ENCODE measurements around the gene HIRIP3.
"Not testable (repeated sequence)": the region's sequence is repeated elsewhere in the genome, so short reads cannot be mapped to it uniquely, and the experiment has no call there.

The HIRIP3 gene

DNA sequence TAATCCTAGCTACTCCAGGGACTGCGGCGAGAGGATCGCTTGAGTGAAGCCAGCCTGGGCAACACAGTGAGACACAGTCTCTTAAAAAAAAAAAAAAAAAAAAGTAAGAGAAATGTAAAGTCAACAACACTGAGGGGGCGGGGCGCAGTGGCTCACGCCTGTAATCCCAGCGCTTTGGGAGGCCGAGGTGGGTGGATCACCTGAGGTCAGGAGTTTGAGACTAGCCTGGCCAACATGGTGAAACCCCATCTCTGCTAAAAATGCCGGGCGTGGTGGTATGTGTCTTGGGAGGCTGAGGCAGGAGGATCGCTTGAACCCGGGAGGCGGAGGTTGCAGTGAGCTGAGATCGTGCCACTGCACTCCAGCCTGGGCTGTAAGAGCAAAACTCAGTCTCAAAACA lies 17.2 kb upstream of the HIRIP3 start:
- not testable (repeated sequence) for H2BK120ac ChIP-seq (ENCODE audit: low read depth, low read length); H3K27ac ChIP-seq (ENCODE audit: low read depth, low read length); H3K4ac ChIP-seq (ENCODE audit: low read depth, low read length); H2BK15ac ChIP-seq (replicated peaks; ENCODE audit: low read depth); H3K4me3 ChIP-seq (ENCODE audit: low read length); H3K4me1 ChIP-seq (ENCODE audit: control insufficient read depth, low read depth, low read length); H3K4me2 ChIP-seq (ENCODE audit: low read length); H3K79me1 ChIP-seq (ENCODE audit: low read length); H3K56ac ChIP-seq (ENCODE audit: low read length); H3K9ac ChIP-seq (ENCODE audit: low read length); H2AK5ac ChIP-seq (ENCODE audit: low read length); H3K27me3 ChIP-seq (ENCODE audit: insufficient read depth, low read length, poor library complexity); H2BK5ac ChIP-seq (ENCODE audit: low read length); H3K23ac ChIP-seq (ENCODE audit: low read length); H3K36me3 ChIP-seq (ENCODE audit: control insufficient read depth, insufficient read depth, low read length); H3K79me2 ChIP-seq (ENCODE audit: control insufficient read depth, insufficient read depth, low read length); H4K8ac ChIP-seq (ENCODE audit: low read depth, low read length); H4K5ac ChIP-seq (ENCODE audit: low read length); DNase-seq; H3K18ac ChIP-seq (ENCODE audit: low read length)
- WGBS (ENCODE audit: extremely low coverage, insufficient coverage, low lambda C conversion rate): no CpG with 5 or more reads among the region's 14 CpGs

DNA sequence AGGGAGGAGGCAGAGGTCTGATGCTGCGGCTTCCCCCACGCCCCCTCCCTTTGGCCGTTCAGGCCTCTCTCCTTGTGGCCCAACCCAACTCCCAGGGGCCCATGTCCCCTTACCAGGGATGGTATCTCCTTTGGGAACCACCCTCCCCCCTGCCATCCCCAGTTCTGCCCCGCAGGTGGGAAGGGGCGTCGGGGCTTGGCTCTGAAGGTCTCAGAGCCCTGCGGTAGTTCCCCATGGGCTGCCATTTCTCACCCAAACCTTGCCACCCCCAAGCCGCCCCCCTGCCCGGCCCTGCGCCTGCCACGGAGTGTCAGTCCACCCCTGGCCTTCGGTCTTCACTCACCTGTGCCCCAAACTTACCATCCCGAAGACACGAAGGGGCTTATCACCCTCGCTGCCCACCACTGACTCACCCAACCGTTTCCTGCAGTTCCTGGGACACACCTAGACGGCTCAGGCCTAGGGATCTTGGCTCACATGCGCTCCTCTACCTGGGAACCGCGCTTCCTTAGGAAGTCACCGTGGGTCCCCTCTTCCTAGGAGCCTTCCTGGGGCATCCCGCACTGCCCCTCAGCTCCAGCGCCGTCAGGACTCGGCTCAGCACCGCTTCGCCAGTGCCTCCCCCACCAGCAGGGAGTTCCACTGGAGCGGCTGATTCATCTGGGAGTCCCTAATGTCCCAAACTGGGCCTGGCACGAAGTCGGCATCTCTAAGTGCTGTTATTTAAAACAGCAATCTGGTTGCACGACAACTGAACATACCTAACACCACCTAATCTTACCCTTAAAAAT lies 16.5 kb upstream of the HIRIP3 start:
- no peaks in the 10 kb centered on the region for H3K36me3 ChIP-seq (ENCODE audit: control insufficient read depth, insufficient read depth, low read length)
- no peaks in the 10 kb centered on the region for H3K79me1 ChIP-seq (ENCODE audit: low read length)
- H3K56ac ChIP-seq (ENCODE audit: low read length): peak overlapping the region; percentile 42
- no peak overlapping the region for H3K27ac ChIP-seq (ENCODE audit: low read depth, low read length)
- no peak overlapping the region for H2BK120ac ChIP-seq (ENCODE audit: low read depth, low read length)
- H3K4ac ChIP-seq (ENCODE audit: low read depth, low read length): no peak overlapping the region
- H4K5ac ChIP-seq (ENCODE audit: low read length): no peak overlapping the region
- H3K4me1 ChIP-seq (ENCODE audit: control insufficient read depth, low read depth, low read length): no peaks in the 10 kb centered on the region
- H2BK5ac ChIP-seq (ENCODE audit: low read length): no peak overlapping the region
- no peaks in the 10 kb centered on the region for H3K27me3 ChIP-seq (ENCODE audit: insufficient read depth, low read length, poor library complexity)
- WGBS (ENCODE audit: extremely low coverage, insufficient coverage, low lambda C conversion rate): no CpG with 5 or more reads among the region's 31 CpGs
- H3K4me2 ChIP-seq (ENCODE audit: low read length): peak overlapping the region; percentile 73
- no peak overlapping the region for H3K4me3 ChIP-seq (ENCODE audit: low read length)
- no peaks in the 10 kb centered on the region for H3K79me2 ChIP-seq (ENCODE audit: control insufficient read depth, insufficient read depth, low read length)
- no peak overlapping the region for H3K9ac ChIP-seq (ENCODE audit: low read length)
- no peak overlapping the region for H3K23ac ChIP-seq (ENCODE audit: low read length)
- H4K8ac ChIP-seq (ENCODE audit: low read depth, low read length): no peak overlapping the region
- no peak overlapping the region for H3K18ac ChIP-seq (ENCODE audit: low read length)
- H2AK5ac ChIP-seq (ENCODE audit: low read length): no peak overlapping the region
- DNase-seq: no peak
- H2BK15ac ChIP-seq (replicated peaks; ENCODE audit: low read depth): no peak overlapping the region

DNA sequence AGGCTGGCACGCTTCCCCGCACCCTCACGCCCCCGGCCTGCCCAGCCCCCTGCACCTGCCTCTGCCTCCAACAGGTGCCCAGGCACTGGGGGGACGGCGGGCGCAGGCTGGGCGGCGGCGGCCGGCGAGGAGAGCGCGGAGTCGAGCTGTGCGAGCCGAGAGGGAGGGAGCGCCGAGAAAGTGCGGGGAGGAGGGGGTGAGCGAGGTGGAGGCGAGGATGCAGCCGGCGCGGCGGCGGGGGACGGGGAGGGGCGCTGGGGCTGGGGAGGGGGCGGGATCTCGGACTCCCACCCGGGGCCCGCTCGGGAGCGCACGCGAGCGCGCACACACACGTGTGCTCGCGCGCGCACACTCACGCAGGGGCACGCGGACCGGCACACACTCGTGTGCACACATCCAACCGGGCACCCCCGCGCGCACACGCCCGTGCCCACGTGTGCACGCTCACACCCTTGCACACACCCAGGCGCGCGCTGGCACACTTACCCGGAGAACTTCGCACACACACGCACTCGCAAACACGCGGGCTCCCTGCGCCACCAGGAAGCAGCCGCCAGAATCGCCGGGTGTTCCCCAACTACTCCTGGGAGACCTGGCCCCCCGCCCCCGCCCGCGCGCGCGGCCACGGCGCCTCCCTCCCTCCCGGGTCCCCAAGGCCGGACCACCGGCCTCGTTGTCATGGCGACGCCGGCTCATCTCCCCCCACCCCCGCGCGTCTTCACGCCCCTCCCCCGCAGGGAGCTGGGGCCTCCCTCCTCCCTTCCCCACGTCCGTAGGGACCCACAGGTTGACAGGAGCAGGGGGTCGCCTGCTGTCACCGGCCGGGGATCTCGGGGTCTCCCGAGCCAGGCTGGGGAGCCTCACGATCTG lies 15.7 kb upstream of the HIRIP3 start, which contains the start of gene DOC2A:
DOC2A (minus strand) TSS at position 184 of the 870 bp plus-strand sequence. CDS start 805 bp downstream, outside the sequence.
- H3K9ac ChIP-seq (ENCODE audit: low read length): peak within 1 kb of the TSS; percentile 48
- no peak within 1 kb of the TSS for H3K4ac ChIP-seq (ENCODE audit: low read depth, low read length)
- H3K23ac ChIP-seq (ENCODE audit: low read length): peak within 1 kb of the TSS; percentile 80
- H2BK120ac ChIP-seq (ENCODE audit: low read depth, low read length): no peak within 1 kb of the TSS
- no peaks in the 10 kb centered on the region for H3K36me3 ChIP-seq (ENCODE audit: control insufficient read depth, insufficient read depth, low read length)
- H3K79me2 ChIP-seq (ENCODE audit: control insufficient read depth, insufficient read depth, low read length): no peaks in the 10 kb centered on the region
- no CpG with 5 or more reads among the region's 99 CpGs for WGBS (ENCODE audit: extremely low coverage, insufficient coverage, low lambda C conversion rate)
- H3K27me3 ChIP-seq (ENCODE audit: insufficient read depth, low read length, poor library complexity): no peaks in the 10 kb centered on the region
- no peak within 1 kb of the TSS for H4K5ac ChIP-seq (ENCODE audit: low read length)
- no peak within 1 kb of the TSS for H3K18ac ChIP-seq (ENCODE audit: low read length)
- peak; percentile 60 for DNase-seq
- H3K56ac ChIP-seq (ENCODE audit: low read length): peak within 1 kb of the TSS; percentile 79
- no peaks in the 10 kb centered on the region for H3K79me1 ChIP-seq (ENCODE audit: low read length)
- H3K27ac ChIP-seq (ENCODE audit: low read depth, low read length): no peak within 1 kb of the TSS
- H3K4me1 ChIP-seq (ENCODE audit: control insufficient read depth, low read depth, low read length): no peaks in the 10 kb centered on the region
- no peak within 1 kb of the TSS for H2BK5ac ChIP-seq (ENCODE audit: low read length)
- no peak within 1 kb of the TSS for H2BK15ac ChIP-seq (replicated peaks; ENCODE audit: low read depth)
- H3K4me2 ChIP-seq (ENCODE audit: low read length): peak within 1 kb of the TSS; percentile 95
- no peak within 1 kb of the TSS for H4K8ac ChIP-seq (ENCODE audit: low read depth, low read length)
- H2AK5ac ChIP-seq (ENCODE audit: low read length): no peak within 1 kb of the TSS
- peak within 1 kb of the TSS; percentile 51 for H3K4me3 ChIP-seq (ENCODE audit: low read length)

DNA sequence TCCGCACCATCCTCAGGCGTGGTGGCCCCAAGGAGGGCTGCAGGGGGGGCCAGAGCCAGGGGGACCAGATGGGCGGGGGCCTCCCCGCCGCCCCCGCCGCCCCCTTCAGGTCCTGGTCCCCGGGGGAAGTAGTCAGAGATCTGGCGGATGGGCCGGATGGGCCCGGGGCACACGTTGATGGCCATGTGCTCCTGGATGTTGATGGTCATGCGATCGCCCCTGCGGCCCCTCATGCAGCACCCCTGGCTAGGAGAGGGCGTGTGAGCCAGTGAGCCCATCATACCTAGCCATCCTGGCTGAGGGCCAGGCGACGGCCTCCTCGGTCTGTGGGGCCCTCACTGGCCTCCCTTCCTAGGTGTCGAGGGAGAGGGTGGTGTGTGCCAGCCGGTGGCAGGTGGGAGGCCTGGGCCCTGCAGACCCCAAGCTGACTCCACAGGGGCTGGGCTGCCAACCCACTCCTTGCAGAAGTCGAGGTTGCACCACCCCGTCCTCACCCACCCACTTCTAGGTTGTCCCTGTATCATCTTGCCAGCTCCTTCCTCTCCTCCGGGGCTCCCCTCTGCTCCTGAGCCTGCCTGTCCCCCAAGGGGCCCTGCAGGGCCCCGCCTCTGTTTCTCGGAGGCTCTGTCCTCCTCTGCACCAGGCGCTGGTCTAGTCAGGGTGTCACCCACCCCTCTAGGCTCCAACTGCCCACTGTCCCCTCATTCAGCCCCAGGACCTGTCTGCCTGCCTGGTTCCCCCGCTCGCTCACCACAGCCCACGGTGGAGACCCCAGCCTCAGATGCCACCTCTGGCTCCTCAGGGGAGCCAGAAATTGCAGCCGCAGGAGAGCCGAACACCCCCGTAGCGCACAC lies 14.8 kb upstream of the HIRIP3 start:
- no CpG with 5 or more reads among the region's 34 CpGs for WGBS (ENCODE audit: extremely low coverage, insufficient coverage, low lambda C conversion rate)
- peak overlapping the region; percentile 80 for H3K23ac ChIP-seq (ENCODE audit: low read length)
- no peak overlapping the region for H3K18ac ChIP-seq (ENCODE audit: low read length)
- H4K8ac ChIP-seq (ENCODE audit: low read depth, low read length): no peak overlapping the region
- H3K79me1 ChIP-seq (ENCODE audit: low read length): no peaks in the 10 kb centered on the region
- H3K4me1 ChIP-seq (ENCODE audit: control insufficient read depth, low read depth, low read length): no peaks in the 10 kb centered on the region
- no peak overlapping the region for H3K27ac ChIP-seq (ENCODE audit: low read depth, low read length)
- H3K36me3 ChIP-seq (ENCODE audit: control insufficient read depth, insufficient read depth, low read length): no peaks in the 10 kb centered on the region
- H3K4me2 ChIP-seq (ENCODE audit: low read length): peak overlapping the region; percentile 85
- no peaks in the 10 kb centered on the region for H3K27me3 ChIP-seq (ENCODE audit: insufficient read depth, low read length, poor library complexity)
- H2BK120ac ChIP-seq (ENCODE audit: low read depth, low read length): no peak overlapping the region
- no peak overlapping the region for H4K5ac ChIP-seq (ENCODE audit: low read length)
- no peak overlapping the region for H3K4me3 ChIP-seq (ENCODE audit: low read length)
- no peak overlapping the region for H2BK15ac ChIP-seq (replicated peaks; ENCODE audit: low read depth)
- peak overlapping the region; percentile 40 for H3K9ac ChIP-seq (ENCODE audit: low read length)
- H2BK5ac ChIP-seq (ENCODE audit: low read length): no peak overlapping the region
- no peak overlapping the region for H3K4ac ChIP-seq (ENCODE audit: low read depth, low read length)
- no peaks in the 10 kb centered on the region for H3K79me2 ChIP-seq (ENCODE audit: control insufficient read depth, insufficient read depth, low read length)
- H2AK5ac ChIP-seq (ENCODE audit: low read length): no peak overlapping the region
- no peak for DNase-seq
- H3K56ac ChIP-seq (ENCODE audit: low read length): peak overlapping the region; percentile 40

DNA sequence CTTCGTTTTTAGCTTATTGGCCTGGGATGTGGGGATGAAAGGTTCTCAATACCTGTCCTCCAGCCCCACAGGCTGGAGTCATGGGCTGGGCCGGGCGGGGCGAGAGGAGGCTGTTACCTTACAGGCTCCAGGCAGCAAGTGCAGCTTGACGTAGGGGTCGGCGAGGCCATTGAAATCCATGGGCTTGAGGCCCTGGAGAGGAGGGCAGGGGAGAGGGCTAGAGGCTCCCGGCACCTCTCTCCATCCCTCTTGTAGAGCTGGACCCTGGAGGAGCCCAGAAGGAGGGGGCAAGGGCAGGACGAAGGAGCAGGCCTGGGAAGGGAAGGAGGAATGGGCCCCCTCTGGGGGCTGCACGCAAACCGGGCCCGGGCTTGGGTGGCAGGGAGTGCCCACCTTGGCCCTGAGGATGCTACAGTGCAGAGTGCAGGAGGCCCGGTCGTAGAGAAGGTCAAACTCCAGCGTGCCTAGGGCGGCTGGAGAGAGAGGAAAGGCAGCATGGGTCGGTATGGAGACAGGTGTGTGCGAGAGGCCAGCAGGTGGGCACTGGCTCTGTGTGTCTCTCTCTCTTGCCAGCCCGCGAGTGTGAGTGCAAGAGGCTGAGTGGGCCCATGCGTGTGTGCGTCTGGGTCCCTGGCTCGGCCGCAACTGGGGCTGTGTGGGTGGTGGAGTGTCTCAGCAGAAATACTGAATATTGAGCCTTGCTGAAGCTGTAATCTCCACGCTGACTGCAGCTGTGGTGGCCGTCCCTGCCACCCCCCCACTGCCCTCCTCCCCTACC lies 13.9 kb upstream of the HIRIP3 start:
- no peak overlapping the region for H3K4ac ChIP-seq (ENCODE audit: low read depth, low read length)
- no peak overlapping the region for H2AK5ac ChIP-seq (ENCODE audit: low read length)
- H2BK5ac ChIP-seq (ENCODE audit: low read length): no peak overlapping the region
- no peaks in the 10 kb centered on the region for H3K79me1 ChIP-seq (ENCODE audit: low read length)
- H3K23ac ChIP-seq (ENCODE audit: low read length): no peak overlapping the region
- H4K5ac ChIP-seq (ENCODE audit: low read length): no peak overlapping the region
- H3K36me3 ChIP-seq (ENCODE audit: control insufficient read depth, insufficient read depth, low read length): no peaks in the 10 kb centered on the region
- H2BK15ac ChIP-seq (replicated peaks; ENCODE audit: low read depth): no peak overlapping the region
- H2BK120ac ChIP-seq (ENCODE audit: low read depth, low read length): no peak overlapping the region
- H3K27me3 ChIP-seq (ENCODE audit: insufficient read depth, low read length, poor library complexity): no peaks in the 10 kb centered on the region
- no peak overlapping the region for H3K56ac ChIP-seq (ENCODE audit: low read length)
- H3K4me1 ChIP-seq (ENCODE audit: control insufficient read depth, low read depth, low read length): no peaks in the 10 kb centered on the region
- DNase-seq: no peak
- no peaks in the 10 kb centered on the region for H3K79me2 ChIP-seq (ENCODE audit: control insufficient read depth, insufficient read depth, low read length)
- no peak overlapping the region for H4K8ac ChIP-seq (ENCODE audit: low read depth, low read length)
- no peak overlapping the region for H3K4me2 ChIP-seq (ENCODE audit: low read length)
- no peak overlapping the region for H3K18ac ChIP-seq (ENCODE audit: low read length)
- no CpG with 5 or more reads among the region's 26 CpGs for WGBS (ENCODE audit: extremely low coverage, insufficient coverage, low lambda C conversion rate)
- H3K27ac ChIP-seq (ENCODE audit: low read depth, low read length): no peak overlapping the region
- H3K4me3 ChIP-seq (ENCODE audit: low read length): no peak overlapping the region
- H3K9ac ChIP-seq (ENCODE audit: low read length): no peak overlapping the region

All from mesendoderm (in vitro differentiated cells).